Mucosa of descending colon (tissue), 3 donors: ENCODE data around the gene HSPA1A. TPM values are rescaled to one million over a fixed set of nuclear protein-coding genes. Genes with fewer than 3 reads are reported as not detected.

Source experiments
- ATAC-seq: fragments of 200-7000 bp; cut with Tn5 transposase; one replicate; pipeline ENCODE4 v1.9.1; 2020; ENCODE audit warnings: mild to moderate bottlenecking, moderate library complexity
- DNase-seq, 3 donors: peaks; one replicate each; pipeline ENCODE4 v3.0.0-alpha.2; 2020
- H3K36me3 ChIP-seq: fragments of 200-600 bp; one replicate; pipeline ENCODE4 v1.8.0; 2021; ENCODE audit warnings: low read depth, mild to moderate bottlenecking
- H3K4me1 ChIP-seq: fragments of 200-600 bp; one replicate; pipeline ENCODE4 v1.8.0; 2021; ENCODE audit warnings: low read depth, mild to moderate bottlenecking
- H3K4me3 ChIP-seq: fragments of 200-600 bp; one replicate; pipeline ENCODE4 v1.8.0; 2021; ENCODE audit warnings: mild to moderate bottlenecking
- H3K9me3 ChIP-seq: fragments of 200-600 bp; one replicate; pipeline ENCODE4 v1.8.0; 2021; ENCODE audit warnings: mild to moderate bottlenecking
- intact Hi-C, 2 donors: fragments of 100-400 bp; cut with DNase I in 1 of 2; cut with micrococcal nuclease in 1 of 2; formaldehyde crosslinking; loops; one replicate each; pipeline versions ENCODE4 v1.11.0 to v1.11.1; 2022; cut with DNase I, micrococcal nuclease
- total RNA-seq, 3 donors: library from RNA; stranded (reverse); fragmentation: NEBNext Ultra II Directional in 2 of 3; extraction: Animal tissue kit (Norgen Biotek cat#: 25700) in 2 of 3; gene quantifications; one replicate each; pipeline versions ENCODE4 v1.2.1 to v1.2.4, GENCODE V29; 2021 to 2023
- TF ChIP-seq, protein P1 (sequence below): fragments of 200-600 bp; IDR thresholded peaks from one replicate; pipeline ENCODE4 v1.8.0; 2022; ENCODE audit warnings: antibody characterized with exemption, mild to moderate bottlenecking
- donor health status: DM: no; HTN: no; CAD: no; lungs with moderate emphysema.
- donor health status: DM: no; HTN: no; CAD: no.
- donor health status: DM: no; HTN: yes; CAD: no.

The HSPA1A gene
- total RNA-seq, 3 donors from 2014 or later: 73.6 to 274 (median 107) TPM

DNA sequence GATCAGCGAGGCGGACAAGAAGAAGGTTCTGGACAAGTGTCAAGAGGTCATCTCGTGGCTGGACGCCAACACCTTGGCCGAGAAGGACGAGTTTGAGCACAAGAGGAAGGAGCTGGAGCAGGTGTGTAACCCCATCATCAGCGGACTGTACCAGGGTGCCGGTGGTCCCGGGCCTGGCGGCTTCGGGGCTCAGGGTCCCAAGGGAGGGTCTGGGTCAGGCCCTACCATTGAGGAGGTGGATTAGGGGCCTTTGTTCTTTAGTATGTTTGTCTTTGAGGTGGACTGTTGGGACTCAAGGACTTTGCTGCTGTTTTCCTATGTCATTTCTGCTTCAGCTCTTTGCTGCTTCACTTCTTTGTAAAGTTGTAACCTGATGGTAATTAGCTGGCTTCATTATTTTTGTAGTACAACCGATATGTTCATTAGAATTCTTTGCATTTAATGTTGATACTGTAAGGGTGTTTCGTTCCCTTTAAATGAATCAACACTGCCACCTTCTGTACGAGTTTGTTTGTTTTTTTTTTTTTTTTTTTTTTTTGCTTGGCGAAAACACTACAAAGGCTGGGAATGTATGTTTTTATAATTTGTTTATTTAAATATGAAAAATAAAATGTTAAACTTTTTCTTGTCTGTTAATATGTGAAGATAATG lies 14.4 kb downstream of the HSPA1A start:
- Histone ChIP-seq H3K4me3 (peak overlapping the region; percentile 34), H3K9me3 (no peaks in the 10 kb centered on the region), H3K36me3 (peaks cover 4% of the 10 kb centered on the region), H3K4me1 (peaks cover 47% of the 10 kb centered on the region)
- DNase-seq (peak in 1 of 3 donors; percentile 52), ATAC-seq (no peak)
- TF ChIP-seq, protein P1, sequence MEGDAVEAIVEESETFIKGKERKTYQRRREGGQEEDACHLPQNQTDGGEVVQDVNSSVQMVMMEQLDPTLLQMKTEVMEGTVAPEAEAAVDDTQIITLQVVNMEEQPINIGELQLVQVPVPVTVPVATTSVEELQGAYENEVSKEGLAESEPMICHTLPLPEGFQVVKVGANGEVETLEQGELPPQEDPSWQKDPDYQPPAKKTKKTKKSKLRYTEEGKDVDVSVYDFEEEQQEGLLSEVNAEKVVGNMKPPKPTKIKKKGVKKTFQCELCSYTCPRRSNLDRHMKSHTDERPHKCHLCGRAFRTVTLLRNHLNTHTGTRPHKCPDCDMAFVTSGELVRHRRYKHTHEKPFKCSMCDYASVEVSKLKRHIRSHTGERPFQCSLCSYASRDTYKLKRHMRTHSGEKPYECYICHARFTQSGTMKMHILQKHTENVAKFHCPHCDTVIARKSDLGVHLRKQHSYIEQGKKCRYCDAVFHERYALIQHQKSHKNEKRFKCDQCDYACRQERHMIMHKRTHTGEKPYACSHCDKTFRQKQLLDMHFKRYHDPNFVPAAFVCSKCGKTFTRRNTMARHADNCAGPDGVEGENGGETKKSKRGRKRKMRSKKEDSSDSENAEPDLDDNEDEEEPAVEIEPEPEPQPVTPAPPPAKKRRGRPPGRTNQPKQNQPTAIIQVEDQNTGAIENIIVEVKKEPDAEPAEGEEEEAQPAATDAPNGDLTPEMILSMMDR: no peak
- intact Hi-C loops: loop anchor here in 1 of 2 donors (5.0 kb wide), 1 partner anchor 97 kb away; no protein-coding TSS in a partner anchor

DNA sequence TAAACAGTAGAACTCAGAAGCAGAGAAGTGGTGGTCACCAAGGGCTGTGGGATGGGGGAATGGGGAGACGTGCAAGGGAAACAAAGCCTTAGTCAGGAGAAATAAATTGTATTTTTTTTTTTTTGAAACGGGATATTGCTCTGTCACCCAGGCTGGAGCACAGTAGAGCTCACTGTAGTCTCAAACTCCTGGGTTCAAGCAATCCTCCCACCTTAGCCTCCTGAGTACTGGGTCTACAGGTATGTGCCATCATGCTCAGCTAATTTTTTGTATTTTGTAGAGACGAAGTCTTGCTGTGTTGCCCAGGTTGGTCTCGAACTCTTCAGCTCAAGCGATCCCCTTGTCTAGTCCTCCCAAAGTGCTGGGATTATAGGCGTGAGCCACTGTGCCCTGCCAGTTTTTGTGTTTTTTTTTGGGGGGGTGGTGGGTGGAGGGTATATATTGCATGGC lies 15.6 kb downstream of the HSPA1A start:
- H3K4me3 ChIP-seq: peak overlapping the region; percentile 34
- TF ChIP-seq, protein P1: no peak
- peaks cover 4% of the 10 kb centered on the region for H3K36me3 ChIP-seq
- H3K9me3 ChIP-seq: no peaks in the 10 kb centered on the region
- DNase-seq: no peak
- ATAC-seq: no peak
- H3K4me1 ChIP-seq: peaks cover 39% of the 10 kb centered on the region
- intact Hi-C loops: loop anchor here in 1 of 2 donors (5.0 kb wide), 1 partner anchor 99 kb away; no protein-coding TSS in a partner anchor

DNA sequence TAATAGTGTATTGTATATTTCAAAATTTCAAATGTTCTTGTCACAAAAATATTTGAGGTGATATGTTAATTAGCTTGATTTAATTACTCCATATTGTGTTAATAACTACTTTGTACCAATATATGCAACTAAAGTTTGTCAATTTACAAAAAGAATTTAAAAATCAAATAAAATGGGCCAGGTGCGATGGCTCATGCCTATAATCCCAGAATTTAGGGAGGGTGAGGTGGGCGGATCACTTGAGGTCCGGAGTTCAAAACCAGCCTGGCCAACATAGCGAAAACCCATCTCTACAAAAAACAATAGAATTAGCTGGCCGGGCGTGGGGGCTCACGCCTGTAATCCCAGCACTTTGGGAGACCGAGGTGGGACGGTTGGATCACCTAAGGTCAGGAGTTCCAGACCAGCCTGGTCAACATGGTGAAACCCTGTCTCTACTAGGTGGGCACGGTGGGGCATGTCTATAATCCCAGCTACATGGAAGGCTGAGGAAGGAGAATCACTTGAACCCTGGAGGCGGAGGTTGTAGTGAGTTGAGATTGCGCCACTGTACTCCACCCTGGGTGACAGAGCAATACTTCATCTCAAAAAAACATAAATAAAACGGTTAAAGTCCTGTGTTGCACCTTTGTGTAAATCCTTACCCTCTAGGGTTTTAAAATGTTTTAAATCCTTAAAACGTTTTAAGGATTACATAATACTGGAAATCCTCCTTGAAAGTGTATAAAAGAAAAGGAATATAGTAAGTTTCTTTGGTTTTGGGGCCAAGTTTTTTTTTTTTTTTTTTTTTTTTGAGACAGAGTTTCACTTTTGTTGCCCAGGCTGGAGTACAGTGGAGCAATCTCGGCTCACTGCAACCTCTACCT lies 16.2 kb downstream of the HSPA1A start:
- no peak for DNase-seq
- intact Hi-C loops: loop anchor here in 1 of 2 donors (5.0 kb wide), 1 partner anchor 99 kb away; no protein-coding TSS in a partner anchor
- Histone ChIP-seq H3K4me3 (no peak overlapping the region), H3K36me3 (peaks cover 4% of the 10 kb centered on the region), H3K4me1 (peaks cover 40% of the 10 kb centered on the region), H3K9me3 (no peaks in the 10 kb centered on the region)
- TF ChIP-seq, protein P1: no peak
- ATAC-seq: no peak

DNA sequence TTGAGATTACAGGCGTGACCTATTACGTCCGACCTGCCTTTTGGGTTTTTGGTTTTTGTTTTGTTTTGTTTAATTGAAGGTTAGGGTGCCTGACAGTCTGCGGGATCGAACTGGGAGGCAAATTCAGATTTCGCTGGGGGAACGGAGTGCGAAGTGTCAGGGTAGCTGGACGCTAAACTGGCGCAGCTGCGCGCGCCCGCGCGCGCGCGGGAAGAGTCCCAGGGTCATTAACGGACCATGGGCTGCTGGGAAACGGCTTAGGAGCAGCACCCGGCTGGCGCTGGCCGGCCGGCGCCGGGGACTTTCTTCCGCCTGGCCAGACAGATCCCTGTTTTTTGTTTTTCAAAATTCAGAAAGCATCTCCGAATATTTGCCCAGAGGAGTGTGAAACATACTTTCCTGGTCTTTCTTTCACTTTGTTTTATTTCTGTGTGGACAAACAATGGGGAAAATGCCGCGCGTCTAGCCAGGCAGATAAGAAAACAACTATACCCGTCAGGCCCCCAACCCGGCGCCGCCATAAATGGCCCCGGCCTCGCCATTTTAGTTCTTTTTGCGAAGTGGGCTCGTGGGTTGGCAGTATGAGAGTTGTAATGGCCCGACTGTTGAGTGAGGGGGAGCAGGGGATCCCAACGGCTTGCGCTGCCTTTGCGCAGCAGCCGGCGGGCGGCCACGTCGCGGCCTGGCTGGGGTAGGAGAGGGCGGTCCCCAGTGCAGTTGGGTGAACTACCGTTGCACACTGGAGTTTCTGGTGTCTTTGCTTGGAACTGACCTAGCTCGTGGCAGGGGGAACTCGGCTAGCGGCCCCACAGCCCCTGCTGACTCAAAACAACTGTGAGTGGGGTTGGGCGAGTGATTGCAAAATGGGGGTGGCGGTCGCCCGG lies 19.3 kb downstream of the HSPA1A start:
- TF ChIP-seq, protein P1: no peak
- intact Hi-C loops: loop anchor here in 1 of 2 donors (5.0 kb wide), 1 partner anchor 102 kb away; no protein-coding TSS in a partner anchor
- DNase-seq: peak; percentile 92 to 93 (median 93)
- ATAC-seq: peak; percentile 84
- no peaks in the 10 kb centered on the region for H3K36me3 ChIP-seq
- peak overlapping the region; percentile 90 for H3K4me3 ChIP-seq
- H3K4me1 ChIP-seq: peaks cover 54% of the 10 kb centered on the region
- no peaks in the 10 kb centered on the region for H3K9me3 ChIP-seq

DNA sequence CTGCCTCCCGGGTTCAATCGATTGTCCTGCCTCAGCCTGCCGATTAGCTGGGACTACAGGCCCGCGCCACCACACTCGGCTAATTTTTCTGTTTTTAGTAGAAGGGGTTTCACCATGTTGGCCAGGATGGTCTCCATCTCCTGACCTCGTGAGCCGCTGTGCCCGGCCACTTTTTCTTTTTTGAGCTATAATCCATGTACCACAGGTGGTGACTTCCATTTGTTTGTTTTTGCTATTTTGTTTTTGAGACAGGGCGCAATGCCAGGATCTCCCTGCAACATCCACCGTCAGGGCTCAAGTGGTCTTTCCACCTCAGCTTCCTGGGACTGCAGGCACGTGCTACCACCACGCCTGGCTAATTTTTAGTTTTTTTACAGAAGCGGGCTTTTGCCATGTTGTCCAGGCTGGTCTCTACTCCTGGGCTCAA lies 20.7 kb downstream of the HSPA1A start:
- H3K4me1 ChIP-seq: peaks cover 50% of the 10 kb centered on the region
- TF ChIP-seq, protein P1: no peak
- H3K4me3 ChIP-seq: no peak overlapping the region
- no peaks in the 10 kb centered on the region for H3K9me3 ChIP-seq
- intact Hi-C loops: no loop called here
- DNase-seq (peak in 1 of 3 donors; percentile 28), ATAC-seq (no peak)
- no peaks in the 10 kb centered on the region for H3K36me3 ChIP-seq
